NT2/D1 (cell line): ENCODE results near the gene SBK3.

ENCODE experiments used
- YY1 ChIP-seq: IDR thresholded peaks from 2 replicates; pipeline ENCODE4 v1.6.1; 2011; ENCODE audit not compliant: insufficient read length, insufficient read depth
- ZNF274 ChIP-seq: IDR thresholded peaks from 2 replicates; pipeline ENCODE4 v1.6.1; 2011; ENCODE audit warnings: mild to moderate bottlenecking, low read depth, low read length

- TF ChIP-seq YY1, result no peak
- no peak for TF ChIP-seq ZNF274
Measured at GRCh38 chr19:55549500-55550320, 4.4 kb upstream of the SBK3 start.
